GM19468 (cell line): Measurements from ENCODE around the gene DDX4.
"Not testable (repeated sequence)": the region's sequence is repeated elsewhere in the genome, so short reads cannot be mapped to it uniquely, and the experiment has no call there.

ENCODE experiments used
- ATAC-seq: cut with Tn5 transposase; IDR thresholded peaks from one replicate; pipeline ENCODE4 v1.9.1; 2021; ENCODE audit warnings: mild to moderate bottlenecking, moderate library complexity, moderate number of reproducible peaks; ENCODE audit not compliant: unreplicated experiment; ENCODE audit errors: extremely low read depth

DDX4 gene

DNA sequence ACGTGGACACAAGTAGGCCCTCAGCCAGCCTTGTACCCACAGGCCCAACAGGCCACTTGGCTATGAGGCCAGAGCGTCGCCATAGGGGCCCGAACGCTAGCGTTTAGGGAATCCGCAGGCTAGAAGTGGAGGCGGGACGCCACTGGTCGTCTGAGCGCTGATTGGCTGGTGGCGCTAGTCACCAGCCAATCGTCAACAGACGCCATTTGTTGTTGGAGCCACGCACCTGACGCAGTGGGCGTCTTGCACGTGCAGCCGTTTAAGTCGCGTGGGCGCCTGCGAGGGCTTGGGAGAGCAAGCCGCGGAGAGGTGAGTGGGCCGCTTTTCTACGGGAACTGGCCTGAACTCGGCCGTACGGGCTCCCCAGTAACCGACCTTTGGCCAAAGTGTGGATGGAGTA, at the start of gene DDX4:
DDX4 (plus strand) TSS at position 269 of the 400 bp plus-strand sequence. CDS start 903 bp downstream, outside the sequence.
- ATAC-seq, result no peak

DNA sequence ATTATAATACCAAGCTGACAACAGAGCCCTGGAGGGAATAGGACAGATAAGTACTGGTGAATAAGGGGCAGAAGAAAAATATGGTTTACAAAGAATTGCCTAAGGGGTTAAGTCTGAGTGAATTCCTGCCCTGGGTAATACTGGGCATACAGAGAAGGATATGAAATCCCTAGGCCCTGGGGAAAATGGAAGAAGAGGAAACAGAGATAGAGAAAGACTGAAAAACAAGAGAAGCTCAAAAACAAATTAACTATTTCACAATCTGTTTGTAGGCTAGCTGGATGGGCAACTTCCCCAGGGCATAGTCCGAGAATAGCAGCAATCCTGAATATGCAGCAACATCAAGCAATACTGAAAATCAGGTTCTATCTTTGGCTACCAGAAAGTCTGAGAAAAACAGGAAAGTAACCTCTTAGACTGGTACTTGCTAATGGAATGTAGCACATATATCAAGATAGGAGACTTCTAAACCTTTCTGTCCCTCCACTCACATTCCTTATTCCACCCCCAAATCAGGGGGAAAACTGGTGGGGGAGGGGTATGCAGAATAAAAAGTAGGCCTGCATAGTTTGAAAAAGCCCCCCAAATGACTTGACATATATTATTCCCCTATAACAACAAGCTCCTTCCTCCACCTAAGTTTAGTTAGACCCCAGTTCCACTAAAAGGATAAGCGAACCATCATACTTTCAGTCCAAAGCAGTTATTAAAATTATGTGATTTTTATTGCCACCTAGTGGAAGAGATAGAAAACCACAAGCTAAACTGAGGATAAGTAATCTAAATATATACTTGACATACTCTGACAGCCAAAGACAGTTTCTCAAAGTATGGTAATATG, 46.4 kb upstream of the DDX4 start:
- no peak for ATAC-seq

DNA sequence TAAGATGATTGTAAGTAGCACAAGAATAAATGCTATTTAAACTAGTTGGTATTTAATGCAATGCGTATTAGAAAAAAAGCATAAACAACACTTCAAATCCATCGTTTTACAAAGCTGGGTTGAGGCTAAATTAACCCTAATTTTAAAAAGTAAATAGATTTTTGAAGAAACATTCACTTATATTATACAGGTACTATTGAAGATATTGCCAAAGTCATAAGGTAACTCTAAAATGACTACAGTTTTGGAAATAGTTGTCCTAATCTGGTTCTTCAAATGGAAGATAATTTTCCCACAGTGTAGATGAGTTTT, 45.8 kb upstream of the DDX4 start:
- no peak for ATAC-seq

DNA sequence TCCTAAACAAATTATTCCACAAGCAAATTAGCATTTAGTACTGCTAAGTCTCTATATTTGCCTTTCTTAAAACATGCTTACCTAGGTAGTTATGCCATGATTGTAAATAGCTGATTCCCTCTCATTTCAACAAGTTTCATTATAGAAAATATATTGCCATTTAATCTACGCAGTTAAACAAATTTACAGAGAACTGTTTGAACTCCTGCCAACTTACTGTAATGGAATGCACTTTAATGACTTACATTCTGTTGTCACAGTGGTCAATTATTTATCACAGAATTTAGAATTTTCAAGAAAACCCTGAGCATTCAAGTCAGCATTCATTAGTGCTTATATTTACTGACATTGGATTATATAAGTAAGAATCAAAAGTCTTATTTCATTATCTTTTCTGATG, 45.4 kb upstream of the DDX4 start:
- ATAC-seq, result no peak

DNA sequence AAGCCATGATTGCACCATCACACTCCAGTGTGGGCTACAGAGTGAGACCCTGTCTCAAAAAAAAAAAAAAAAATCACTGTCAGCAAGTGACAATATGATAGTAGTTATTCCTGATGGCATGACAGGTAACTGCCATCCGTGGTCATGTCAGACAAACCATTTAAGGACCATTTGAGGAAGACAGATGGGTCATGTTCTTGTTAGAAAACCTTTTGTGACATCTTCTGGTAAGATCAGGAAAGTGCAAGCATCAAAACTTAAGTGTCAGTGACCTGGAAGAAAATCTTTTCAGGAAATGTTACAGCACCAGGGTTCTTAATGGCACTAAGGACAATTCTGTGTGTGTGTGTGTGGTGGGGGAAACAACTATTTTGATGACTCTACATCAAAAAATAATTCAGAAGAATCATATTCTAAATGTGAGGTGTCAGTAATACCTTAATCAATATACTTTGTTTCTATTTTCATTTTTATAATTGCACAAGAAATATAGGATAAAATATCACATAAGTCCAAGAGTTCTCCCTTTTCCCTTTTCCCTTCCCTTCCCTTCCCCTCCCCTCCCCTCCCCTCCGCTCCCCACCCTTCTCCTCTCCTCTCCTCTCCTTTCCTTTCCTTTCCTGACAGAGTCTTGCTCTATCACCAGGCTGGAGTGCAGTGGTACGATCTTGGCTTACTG, 43.6 kb upstream of the DDX4 start:
- ATAC-seq, result no peak

DNA sequence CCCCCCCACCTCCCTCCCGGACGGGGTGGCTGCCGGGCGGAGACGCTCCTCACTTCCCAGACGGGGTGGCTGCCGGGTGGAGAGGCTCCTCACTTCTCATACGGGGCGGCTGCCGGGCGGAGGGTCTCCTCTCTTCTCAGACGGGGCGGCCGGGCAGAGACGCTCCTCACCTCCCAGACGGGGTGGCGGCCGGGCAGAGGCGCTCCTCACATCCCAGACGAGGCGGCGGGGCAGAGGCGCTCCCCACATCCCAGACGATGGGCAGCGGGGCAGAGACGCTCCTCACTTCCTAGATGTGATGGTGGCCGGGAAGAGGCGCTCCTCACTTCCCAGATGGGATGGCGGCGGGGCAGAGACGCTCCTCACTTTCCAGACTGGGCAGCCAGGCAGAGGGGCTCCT, 41.2 kb upstream of the DDX4 start:
- not testable (repeated sequence) for ATAC-seq

DNA sequence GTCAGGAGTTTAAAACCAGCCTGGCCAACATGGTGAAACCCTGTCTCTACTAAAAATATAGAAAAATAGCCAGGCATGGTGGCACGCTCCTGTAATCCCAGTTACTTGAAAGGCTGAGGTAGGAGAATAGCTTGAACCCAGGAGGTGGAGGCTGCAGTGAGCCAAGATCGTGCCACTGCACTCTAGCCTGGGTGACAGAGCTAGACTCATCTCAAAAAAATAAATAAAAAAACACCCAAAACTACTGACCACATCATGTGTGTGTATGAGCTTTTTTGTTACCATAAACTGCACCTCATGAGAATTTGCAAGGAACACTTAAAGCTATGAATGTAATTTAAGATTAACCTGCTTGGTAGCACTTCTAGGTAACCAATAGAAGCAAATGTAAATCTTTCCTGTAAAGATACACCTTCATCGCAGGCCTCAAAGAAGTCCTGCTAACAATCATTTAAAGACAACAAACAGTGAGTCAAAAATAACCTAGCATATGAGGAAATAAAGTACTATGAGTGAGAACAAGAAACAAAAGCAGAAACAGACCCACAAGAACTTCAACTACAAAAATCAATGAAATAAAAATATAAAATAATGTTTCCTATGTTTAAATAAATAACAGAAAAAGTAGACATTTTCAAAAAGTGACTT, 38.7 kb upstream of the DDX4 start:
- ATAC-seq, result no peak

DNA sequence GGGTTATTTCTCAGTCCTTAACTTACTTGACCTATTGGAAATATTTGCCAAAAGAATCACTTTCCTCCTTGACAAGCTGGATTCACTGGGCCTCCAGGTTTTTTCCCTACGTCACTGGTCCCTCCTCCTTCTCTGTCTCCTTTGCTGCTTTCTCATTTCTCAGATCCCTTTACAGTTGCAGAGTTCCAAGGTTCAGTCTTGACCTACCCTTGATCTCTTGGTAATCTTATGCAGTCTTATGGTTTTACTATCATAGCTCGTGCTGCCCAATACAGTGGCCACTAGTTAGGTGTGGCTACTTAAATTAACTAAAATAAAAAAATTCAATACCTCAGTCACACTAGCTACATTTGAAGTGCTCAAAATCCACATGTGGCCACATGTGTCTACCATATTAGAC, 37.1 kb upstream of the DDX4 start:
- ATAC-seq, result no peak

DNA sequence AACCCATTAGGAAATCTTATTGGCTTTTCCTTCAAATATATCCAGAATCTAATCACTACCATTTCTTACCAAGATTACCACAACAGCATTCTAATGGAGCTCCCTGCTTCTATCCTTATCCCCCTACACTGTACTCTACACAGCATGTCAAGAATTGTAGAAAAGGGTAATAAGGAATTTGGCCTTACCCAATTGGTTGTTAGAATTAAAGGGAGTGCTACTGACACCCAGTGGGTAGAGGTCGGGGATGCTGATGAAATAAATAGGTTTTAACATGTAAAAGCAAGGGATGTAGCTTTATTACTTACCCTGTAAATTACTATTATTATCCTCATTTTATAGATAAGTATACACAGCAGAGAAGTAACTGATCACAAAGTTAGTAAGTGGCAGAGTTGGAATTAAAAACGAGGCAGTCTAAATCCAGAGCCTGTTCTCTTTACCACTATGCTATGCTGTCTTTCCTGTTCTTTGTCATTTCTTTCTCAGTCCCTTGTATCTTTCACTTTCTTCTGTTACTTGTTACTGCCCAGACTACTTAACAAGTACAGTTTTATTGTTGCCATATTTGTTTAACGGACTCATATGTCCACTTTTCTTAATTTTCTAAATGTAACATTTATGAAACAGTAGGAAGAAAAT, 36.3 kb upstream of the DDX4 start:
- ATAC-seq, result no peak

DNA sequence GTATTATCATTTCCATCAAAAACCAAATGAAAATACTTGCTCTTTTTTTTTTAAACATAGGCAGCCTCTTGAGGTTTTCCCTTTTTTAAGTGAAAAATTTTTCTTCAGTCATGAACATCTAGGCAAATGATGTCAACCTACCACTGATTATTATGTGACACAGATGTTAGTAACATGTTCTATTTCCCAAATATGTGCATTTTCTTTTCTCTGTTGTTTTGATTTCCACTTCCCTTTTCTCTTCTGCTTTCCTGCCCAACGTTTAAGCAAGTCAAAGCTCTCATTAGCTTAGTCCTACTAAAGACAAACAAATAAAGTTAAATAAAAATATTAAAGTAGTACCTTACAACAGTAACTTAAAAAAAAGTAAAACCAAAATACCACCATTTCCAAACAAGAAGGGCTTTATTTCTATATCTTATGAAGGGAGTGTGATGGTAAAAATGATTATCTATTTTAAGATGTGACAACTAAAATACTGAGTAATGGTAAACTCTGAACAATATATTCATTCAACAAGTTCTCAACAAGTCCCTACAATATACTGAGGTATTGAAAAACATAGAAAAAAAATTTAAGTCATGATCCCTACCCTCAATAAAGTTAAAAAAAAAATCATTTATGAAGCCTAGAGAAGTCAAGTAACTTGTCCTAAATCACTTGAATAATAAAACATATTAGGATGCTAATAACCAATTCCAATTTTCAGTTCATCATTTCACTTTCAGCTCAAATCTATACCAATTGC, 35.1 kb upstream of the DDX4 start:
- ATAC-seq, result no peak

DNA sequence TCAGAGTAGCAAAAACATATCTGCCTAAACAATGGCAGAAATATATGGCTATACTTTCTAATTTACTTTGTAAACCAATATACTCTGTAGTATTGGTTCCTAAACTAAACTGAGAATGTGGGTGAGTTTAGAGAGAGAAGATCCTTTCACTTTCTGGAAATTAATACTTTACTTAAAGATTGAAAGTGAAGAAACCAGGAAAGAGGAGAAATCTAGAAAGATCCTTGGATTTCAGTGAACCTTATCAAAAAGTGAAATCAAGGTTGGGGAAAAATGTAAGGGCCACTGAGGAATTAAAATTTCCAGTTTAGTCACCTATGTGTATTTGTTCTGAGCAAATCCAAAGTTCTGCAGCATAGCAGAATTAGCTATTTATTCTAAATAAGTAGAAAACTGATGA, 31.6 kb upstream of the DDX4 start:
- ATAC-seq, result no peak

DNA sequence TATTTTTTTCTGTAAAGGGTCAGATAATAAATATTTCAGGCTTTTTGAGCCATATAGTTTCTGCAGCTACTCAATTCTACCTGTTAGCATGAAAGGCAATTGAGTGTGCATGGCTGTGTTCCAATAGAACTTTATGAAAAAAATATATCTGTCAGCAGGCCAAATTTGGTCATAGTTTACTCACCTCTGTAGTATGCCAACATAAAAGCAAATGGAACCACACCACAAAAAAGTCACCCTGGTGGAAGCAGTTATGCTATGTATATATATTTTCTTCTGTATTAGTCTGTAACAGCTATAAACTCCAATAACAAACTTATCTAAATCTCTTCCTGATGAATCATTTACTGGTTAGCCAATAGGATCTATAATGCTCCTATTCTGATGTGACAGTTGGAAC, 29.1 kb upstream of the DDX4 start:
- ATAC-seq, result no peak

DNA sequence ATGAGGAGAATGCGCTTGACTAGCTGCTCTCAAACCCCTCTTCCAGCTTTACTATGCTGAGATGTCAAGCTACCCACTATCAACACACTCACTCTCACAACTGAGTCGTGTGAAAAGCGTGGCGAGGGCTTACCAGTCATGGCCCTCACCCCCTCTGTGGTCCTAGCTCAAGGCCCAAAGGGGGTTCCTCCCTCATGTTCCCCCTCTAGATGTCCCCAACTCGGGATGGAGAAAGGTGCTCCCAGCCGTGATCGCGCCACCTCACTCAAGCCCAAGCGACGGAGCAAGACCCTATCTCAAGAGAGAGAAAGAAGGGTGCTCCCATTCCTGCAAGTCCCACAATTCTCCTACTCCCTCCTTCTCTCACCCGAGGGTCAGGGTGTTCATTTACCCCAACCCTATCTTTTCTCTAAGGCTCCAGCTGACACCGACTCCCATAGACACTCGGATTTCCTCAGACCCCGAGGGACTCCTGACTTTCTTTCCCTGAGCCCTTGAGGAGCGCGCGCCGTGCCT, 26.3 kb upstream of the DDX4 start:
- ATAC-seq, result no peak

DNA sequence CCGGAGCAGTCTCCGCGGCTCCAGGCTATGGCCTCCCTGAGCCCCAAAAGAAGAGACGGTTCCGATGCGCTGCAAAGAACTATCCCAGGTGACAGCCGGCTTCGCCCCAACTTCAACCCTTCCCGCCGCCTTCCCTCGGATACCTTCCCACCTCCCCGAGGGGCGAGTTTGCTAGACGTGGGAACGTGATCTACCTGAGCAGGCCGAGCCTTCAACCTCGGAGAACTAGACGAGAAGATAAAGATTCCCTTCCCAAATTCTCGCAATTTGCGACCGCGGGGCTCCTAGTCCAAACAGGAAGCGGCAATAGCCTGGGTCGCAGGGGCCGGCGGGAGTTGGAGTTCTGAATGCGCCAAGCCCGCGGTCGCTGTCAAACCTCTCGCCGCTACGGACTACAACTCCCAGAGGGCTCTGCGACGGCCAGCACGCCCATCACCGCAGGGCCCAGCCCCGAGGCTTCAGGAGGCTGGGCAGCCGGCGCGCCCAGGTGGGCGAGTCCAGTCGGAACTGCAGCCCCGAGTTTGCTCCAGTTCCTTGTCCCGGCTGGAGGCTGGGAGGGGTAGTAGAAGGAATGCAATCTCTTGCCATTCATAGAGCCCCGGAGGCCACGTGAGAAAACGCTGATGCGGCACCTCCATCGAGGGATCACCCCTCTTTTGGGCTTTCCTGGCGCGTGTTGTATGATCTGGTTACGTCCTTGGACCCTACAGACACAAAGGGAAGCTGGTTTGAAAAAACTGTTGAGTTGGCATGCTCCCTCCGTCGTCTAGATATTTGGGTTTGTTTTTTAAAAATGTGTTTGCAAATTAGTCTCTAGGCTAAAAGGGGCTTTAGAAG, 25.6 kb upstream of the DDX4 start, which contains the start of gene SLC38A9:
SLC38A9 (minus strand) TSS at position 302 of the 837 bp plus-strand sequence. CDS start 14,366 bp downstream, outside the sequence.
- peak; percentile 99 for ATAC-seq

DNA sequence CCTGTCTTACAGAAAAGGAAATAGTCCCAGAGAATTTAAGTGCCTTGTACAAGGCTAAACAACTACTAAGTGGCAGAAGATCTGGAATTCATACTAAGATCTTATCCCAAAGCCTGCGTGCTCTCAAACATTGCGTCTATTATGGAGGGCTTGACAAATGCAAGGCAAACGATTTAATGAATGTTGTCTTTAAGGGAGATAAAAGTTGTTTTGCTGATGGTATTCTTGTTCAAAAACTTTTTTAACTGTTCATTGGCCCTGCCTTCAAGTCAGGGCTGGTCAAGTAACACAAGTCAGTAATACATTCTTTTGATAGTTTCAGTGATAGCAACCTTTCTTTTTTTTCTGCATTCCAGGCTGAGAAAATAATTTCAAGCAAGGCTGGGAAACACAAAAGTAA, 24.0 kb upstream of the DDX4 start:
- ATAC-seq, result no peak

DNA sequence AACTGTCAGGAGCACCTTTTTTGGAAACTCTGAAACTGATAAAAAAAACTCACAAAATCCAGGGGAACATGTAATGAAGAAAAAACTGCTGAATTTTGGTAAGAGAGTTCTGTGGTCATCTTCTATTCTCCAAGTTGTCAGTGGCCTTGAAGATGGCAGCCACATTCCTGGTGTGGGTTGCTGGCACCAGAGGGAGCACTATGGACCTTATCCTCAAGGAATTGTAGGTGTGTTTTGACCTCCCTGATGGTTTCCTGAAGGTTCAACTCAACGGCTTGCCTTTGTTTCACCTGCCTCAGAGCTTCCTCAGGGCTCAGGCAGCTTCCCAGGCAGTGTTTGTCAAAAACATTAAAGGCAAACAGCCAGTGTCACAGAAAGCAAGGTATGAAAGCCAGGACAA, 23.5 kb upstream of the DDX4 start:
- ATAC-seq, result no peak

DNA sequence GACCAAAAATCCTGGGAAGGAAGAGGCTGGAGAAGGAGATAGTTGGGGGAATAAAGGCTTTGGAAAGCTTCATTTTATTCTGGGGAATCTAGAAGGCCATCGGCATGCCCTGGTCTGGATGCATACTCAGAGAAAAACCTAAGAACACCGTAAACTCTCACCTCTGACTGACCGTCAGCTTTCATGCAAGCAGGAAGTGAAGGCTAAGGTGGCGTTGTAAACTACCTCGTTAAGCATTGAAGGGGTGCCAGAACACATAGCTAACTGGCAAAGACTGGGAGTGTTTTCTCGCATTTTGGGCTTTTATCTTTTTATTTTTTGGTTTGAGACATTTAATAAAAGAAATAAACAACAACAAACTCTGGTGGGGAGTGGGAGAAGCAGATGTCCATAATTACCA, 23.1 kb upstream of the DDX4 start:
- ATAC-seq, result no peak

DNA sequence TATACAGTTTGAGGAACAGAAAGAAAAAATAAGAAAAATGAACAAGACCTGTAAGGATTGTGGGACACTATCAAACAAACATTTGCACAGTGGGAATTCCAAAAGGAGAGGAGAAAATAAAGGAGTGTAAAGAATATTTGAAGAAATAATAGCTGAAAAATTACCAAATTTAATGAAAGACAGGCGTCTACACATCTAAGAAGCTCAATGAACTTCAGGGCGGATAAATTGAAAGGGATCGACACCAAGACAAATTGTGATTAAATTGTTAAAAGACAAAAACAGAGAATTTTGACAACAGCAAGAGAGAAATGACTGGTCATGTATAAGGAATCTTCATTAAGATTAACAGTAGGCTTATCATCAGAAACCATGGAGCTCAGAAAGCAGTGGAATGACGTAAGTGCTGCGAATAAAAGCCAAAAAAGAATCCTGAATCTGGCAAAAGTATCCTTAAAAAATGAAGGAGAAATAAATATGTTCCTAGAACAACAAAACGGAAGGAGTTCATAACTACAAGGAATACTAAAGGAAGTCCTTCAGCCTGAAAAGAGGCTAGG, 22.3 kb upstream of the DDX4 start:
- ATAC-seq, result no peak

DNA sequence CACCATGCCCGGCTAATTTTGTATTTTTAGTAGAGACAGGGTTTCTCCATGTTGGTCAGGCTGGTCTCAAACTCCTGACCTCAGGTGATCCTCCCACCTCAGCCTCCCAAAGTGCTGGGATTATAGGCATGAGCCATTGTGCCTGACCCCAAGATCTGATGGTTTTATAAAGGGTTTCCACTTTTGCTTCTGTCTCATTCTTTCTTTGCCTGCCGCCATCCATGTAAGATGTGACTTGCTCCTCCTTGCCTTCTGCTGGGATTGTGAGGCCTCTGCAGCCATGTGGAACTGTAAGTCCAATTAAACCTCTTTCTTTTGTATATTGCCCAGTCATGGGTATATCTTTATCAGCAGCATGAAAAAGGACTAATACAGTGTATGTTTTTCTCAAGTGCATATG, 18.8 kb upstream of the DDX4 start:
- ATAC-seq, result not testable (repeated sequence)
